MM.1S (cell line): ENCODE results near the gene OR2Z1.

Source experiments
- DNase-seq: peaks from one replicate; pipeline ENCODE4 v3.0.0-alpha.2; 2015
- H2AFZ ChIP-seq: fragments of 300-600 bp; sonication (generic); 2 replicates; pipeline ENCODE4 v1.6.0; 2016; ENCODE audit warnings: antibody characterized with exemption, low read length
- H3F3A ChIP-seq: fragments of 300-600 bp; sonication (generic); 2 replicates; pipeline ENCODE4 v1.6.1; 2016; ENCODE audit warnings: mild to moderate bottlenecking, antibody characterized with exemption, low read length, moderate library complexity, mixed read lengths; ENCODE audit not compliant: insufficient read depth
- H3K27ac ChIP-seq: fragments of 300-600 bp; sonication (generic); 2 replicates; pipeline ENCODE4 v1.5.1; 2016; ENCODE audit warnings: mild to moderate bottlenecking, low read length
- H3K27me3 ChIP-seq: fragments of 300-600 bp; sonication (generic); replicated peaks from 2 replicates; pipeline ENCODE4 v1.6.0; 2016; ENCODE audit warnings: low read length; ENCODE audit not compliant: insufficient read depth
- H3K36me3 ChIP-seq: fragments of 300-600 bp; sonication (generic); replicated peaks from 2 replicates; pipeline ENCODE4 v1.6.1; 2016; ENCODE audit warnings: mild to moderate bottlenecking, low read length, mixed read lengths; ENCODE audit not compliant: insufficient read depth
- H3K4me1 ChIP-seq: fragments of 300-600 bp; sonication (generic); 2 replicates; pipeline ENCODE4 v1.6.1; 2016; ENCODE audit warnings: low read length, mixed read lengths
- H3K4me2 ChIP-seq: fragments of 300-600 bp; sonication (generic); 2 replicates; pipeline ENCODE4 v1.6.0; 2016; ENCODE audit warnings: low read depth, low read length
- H3K4me3 ChIP-seq: fragments of 300-600 bp; sonication (generic); 2 replicates; pipeline ENCODE4 v1.5.1; 2016; ENCODE audit warnings: low read length, mixed read lengths
- H3K79me2 ChIP-seq: fragments of 300-600 bp; sonication (generic); 2 replicates; pipeline ENCODE4 v1.6.1; 2016; ENCODE audit warnings: mixed run types, low read length, mixed read lengths
- H3K9ac ChIP-seq: fragments of 300-600 bp; sonication (generic); 2 replicates; pipeline ENCODE4 v1.6.1; 2016; ENCODE audit warnings: low read length, mixed read lengths
- H3K9me2 ChIP-seq: fragments of 300-600 bp; sonication (generic); replicated peaks from 2 replicates; pipeline ENCODE4 v1.6.1; 2016; ENCODE audit warnings: mild to moderate bottlenecking, low read length, mixed read lengths; ENCODE audit not compliant: insufficient read depth
- H3K9me3 ChIP-seq: fragments of 300-600 bp; sonication (generic); replicated peaks from 2 replicates; pipeline ENCODE4 v1.6.1; 2016; ENCODE audit warnings: mild to moderate bottlenecking, low read length, mixed read lengths; ENCODE audit not compliant: insufficient read depth
- H4K20me1 ChIP-seq: fragments of 300-600 bp; sonication (generic); 2 replicates; pipeline ENCODE4 v1.6.1; 2016; ENCODE audit warnings: mild to moderate bottlenecking, low read length, moderate library complexity, mixed read lengths; ENCODE audit not compliant: insufficient read depth
- CTCF ChIP-seq: fragments of 300-600 bp; sonication (generic); IDR thresholded peaks from 2 replicates; pipeline ENCODE4 v1.5.1; 2016; ENCODE audit warnings: antibody characterized with exemption, low read length, mixed read lengths
- EZH2 ChIP-seq: fragments of 300-600 bp; sonication (generic); optimal IDR thresholded peaks from 2 replicates; pipeline ENCODE3; 2017; ENCODE audit warnings: low read depth, mild to moderate bottlenecking, antibody characterized with exemption, low read length, mixed read lengths
- EZH2phosphoT487 ChIP-seq: fragments of 300-600 bp; sonication (generic); IDR thresholded peaks from 2 replicates; pipeline ENCODE4 v1.6.1; 2018; ENCODE audit warnings: antibody characterized with exemption, low read length

Gene OR2Z1

GRCh38 chr19:8695911-8696310 lies 25.5 kb upstream of the OR2Z1 start:
- Histone ChIP-seq H3K27ac (no peak overlapping the region), H3K9me3 (no peaks in the 10 kb centered on the region), H3K27me3 (peaks cover 13% of the 10 kb centered on the region; the same call in 1 of the 2 replicates), H3F3A (no peaks in the 10 kb centered on the region), H3K9me2 (no peaks in the 10 kb centered on the region), H2AFZ (no peak overlapping the region), H3K4me3 (no peak overlapping the region), H3K79me2 (no peaks in the 10 kb centered on the region), H3K9ac (no peak overlapping the region), H3K4me2 (no peak overlapping the region), H3K36me3 (no peaks in the 10 kb centered on the region), H4K20me1 (no peaks in the 10 kb centered on the region), H3K4me1 (no peaks in the 10 kb centered on the region)
- TF ChIP-seq EZH2, result no peak
- TF ChIP-seq CTCF, result no peak
- no peak for TF ChIP-seq EZH2phosphoT487
- no peak for DNase-seq

- TF ChIP-seq EZH2 (no peak), EZH2phosphoT487 (no peak), CTCF (no peak)
These were observed 24.4 kb upstream of the OR2Z1 start for GRCh38 chr19:8696993-8697392.

GRCh38 chr19:8697671-8698432 lies 23.6 kb upstream of the OR2Z1 start:
- TF ChIP-seq CTCF (0 out of 2 replicates have a peak, but pooled peaks have one; percentile 6), EZH2 (no peak), EZH2phosphoT487 (no peak)
- DNase-seq, result no peak
- no peaks in the 10 kb centered on the region for H3K36me3 ChIP-seq

More at GRCh38 chr19:8696993-8697392, 24.4 kb upstream of the OR2Z1 start:
- Histone ChIP-seq H2AFZ (no peak overlapping the region), H3K9me3 (no peaks in the 10 kb centered on the region), H3K4me3 (no peak overlapping the region), H3K27me3 (peaks cover 12% of the 10 kb centered on the region), H3K36me3 (no peaks in the 10 kb centered on the region), H3K27ac (no peak overlapping the region), H3K9me2 (no peaks in the 10 kb centered on the region), H4K20me1 (no peaks in the 10 kb centered on the region), H3F3A (no peaks in the 10 kb centered on the region), H3K9ac (no peak overlapping the region), H3K4me2 (no peak overlapping the region), H3K79me2 (no peaks in the 10 kb centered on the region), H3K4me1 (no peaks in the 10 kb centered on the region)
- DNase-seq, result no peak

More at GRCh38 chr19:8697671-8698432, 23.6 kb upstream of the OR2Z1 start:
- H2AFZ ChIP-seq, result no peak overlapping the region
- peaks cover 14% of the 10 kb centered on the region for H3K27me3 ChIP-seq
- no peaks in the 10 kb centered on the region for H3K4me1 ChIP-seq
- H3K9ac ChIP-seq, result no peak overlapping the region
- no peaks in the 10 kb centered on the region for H3K79me2 ChIP-seq
- H3K4me2 ChIP-seq, result no peak overlapping the region
- no peak overlapping the region for H3K4me3 ChIP-seq
- no peak overlapping the region for H3K27ac ChIP-seq
- no peaks in the 10 kb centered on the region for H3K9me2 ChIP-seq
- H3F3A ChIP-seq, result no peaks in the 10 kb centered on the region
- no peaks in the 10 kb centered on the region for H3K9me3 ChIP-seq
- H4K20me1 ChIP-seq, result no peaks in the 10 kb centered on the region
